OCI-M2 (cell line): ENCODE data around the gene SMIM3.
"Not testable (repeated sequence)": the region's sequence is repeated elsewhere in the genome, so short reads cannot be mapped to it uniquely, and the experiment has no call there.

ENCODE experiments used
- DNase-seq: peaks from one replicate; lab custom pipeline; 2025; ENCODE audit not compliant: unreplicated experiment; lab: John Stamatoyannopoulos, UW

The SMIM3 gene

GRCh38 chr5:150793423-150793888 is 14.9 kb downstream of the SMIM3 start:
- DNase-seq = not testable (repeated sequence)

- DNase-seq = no peak
Observed at GRCh38 chr5:150794927-150795326, 16.4 kb downstream of the SMIM3 start.

- no peak for DNase-seq
Observed at GRCh38 chr5:150797384-150797783, 18.8 kb downstream of the SMIM3 start.

- peak; percentile 57 for DNase-seq
Observed at GRCh38 chr5:150801117-150801927, 22.8 kb downstream of the SMIM3 start.

- DNase-seq = no peak
Observed at GRCh38 chr5:150804388-150804787, 25.8 kb downstream of the SMIM3 start.

GRCh38 chr5:150809363-150809762 is 30.8 kb downstream of the SMIM3 start:
- no peak for DNase-seq

GRCh38 chr5:150815010-150815409 is 36.5 kb downstream of the SMIM3 start:
- no peak for DNase-seq

GRCh38 chr5:150816946-150817345 is 38.4 kb downstream of the SMIM3 start:
- DNase-seq = no peak

- DNase-seq = no peak
Observed at GRCh38 chr5:150829744-150830143, 51.2 kb downstream of the SMIM3 start.

GRCh38 chr5:150831821-150832220 is 53.3 kb downstream of the SMIM3 start:
- DNase-seq = not testable (repeated sequence)

- DNase-seq = no peak
Observed at GRCh38 chr5:150836064-150836463, 57.5 kb downstream of the SMIM3 start.

GRCh38 chr5:150836703-150837102 is 58.1 kb downstream of the SMIM3 start:
- no peak for DNase-seq

- DNase-seq = not testable (repeated sequence)
Observed at GRCh38 chr5:150845185-150845859, 66.8 kb downstream of the SMIM3 start.

GRCh38 chr5:150846308-150846653 is 67.7 kb downstream of the SMIM3 start, which contains the start of gene IRGM:
IRGM (plus strand) TSS chr5:150846521; CDS start chr5:150848124, 1,603 bp downstream.
- not testable (repeated sequence) for DNase-seq
